H9 (cell line): Measurements from ENCODE around the gene WRAP53. TPM values are rescaled to one million over a fixed set of nuclear protein-coding genes. Genes with fewer than 3 reads are reported as not detected.
A peak's percentile ranks its signal among the peaks of the same experiment; 100 is the strongest.

ENCODE experiments used
- DNase-seq: peaks from one replicate; pipeline ENCODE4 v3.0.0-alpha.2; 2017
- H2AFZ ChIP-seq: one replicate; pipeline ENCODE4 v1.6.1; 2013; ENCODE audit warnings: mild to moderate bottlenecking, low read length, control low read depth, moderate library complexity
- H2AK5ac ChIP-seq: 2 replicates; pipeline ENCODE4 v1.6.1; 2013; ENCODE audit warnings: low read length, control low read depth, mixed read lengths; ENCODE audit not compliant: insufficient read length
- H2BK120ac ChIP-seq: one replicate; pipeline ENCODE4 v1.6.1; 2013; ENCODE audit warnings: low read depth, mild to moderate bottlenecking, low read length, control low read depth, inconsistent platforms; ENCODE audit not compliant: poor library complexity, severe bottlenecking
- H2BK12ac ChIP-seq: 2 replicates; pipeline ENCODE4 v1.6.1; 2013; ENCODE audit warnings: low read length, control low read depth, mixed read lengths, low read depth; ENCODE audit not compliant: insufficient read length
- H2BK15ac ChIP-seq: 2 replicates; pipeline ENCODE4 v1.6.1; 2013; ENCODE audit warnings: low read depth, low read length, control low read depth
- H2BK20ac ChIP-seq: one replicate; pipeline ENCODE4 v1.6.1; 2013; ENCODE audit warnings: low read depth, mild to moderate bottlenecking, low read length, control low read depth, inconsistent platforms; ENCODE audit not compliant: poor library complexity, severe bottlenecking
- H2BK5ac ChIP-seq: 2 replicates; pipeline ENCODE4 v1.6.1; 2013; ENCODE audit warnings: low read length, control low read depth, mixed read lengths; ENCODE audit not compliant: insufficient read length
- H3K14ac ChIP-seq: 2 replicates; pipeline ENCODE4 v1.6.1; 2013; ENCODE audit warnings: low read length, control low read depth; ENCODE audit not compliant: insufficient read depth
- H3K18ac ChIP-seq: 2 replicates; pipeline ENCODE4 v1.6.1; 2013; ENCODE audit warnings: low read depth, mild to moderate bottlenecking, mixed read lengths, low read length, control low read depth; ENCODE audit not compliant: insufficient read length
- H3K23ac ChIP-seq: 2 replicates; pipeline ENCODE4 v1.6.1; 2013; ENCODE audit warnings: low read length, control low read depth, mixed read lengths, low read depth; ENCODE audit not compliant: insufficient read length
- H3K23me2 ChIP-seq: 2 replicates; pipeline ENCODE4 v1.6.1; 2013; ENCODE audit warnings: low read depth, mild to moderate bottlenecking, mixed read lengths, low read length, control low read depth; ENCODE audit not compliant: insufficient read length, poor library complexity, severe bottlenecking
- H3K27ac ChIP-seq: 2 replicates; pipeline ENCODE4 v1.5.1; 2013; ENCODE audit warnings: low read length, control low read depth, mixed read lengths, low read depth; ENCODE audit not compliant: insufficient read length
- H3K27me3 ChIP-seq: 2 replicates; pipeline ENCODE4 v1.6.1; 2013; ENCODE audit warnings: low read length, control low read depth, inconsistent platforms; ENCODE audit not compliant: insufficient read depth
- H3K4ac ChIP-seq: 2 replicates; pipeline ENCODE4 v1.6.1; 2013; ENCODE audit warnings: low read depth, mild to moderate bottlenecking, control low read depth, inconsistent platforms, low read length, moderate library complexity
- H3K4me1 ChIP-seq: 2 replicates; pipeline ENCODE4 v1.6.1; 2013; ENCODE audit warnings: low read length, control low read depth, inconsistent platforms; ENCODE audit not compliant: insufficient read depth
- H3K4me2 ChIP-seq: 2 replicates; pipeline ENCODE4 v1.6.1; 2013; ENCODE audit warnings: low read length, control low read depth, mixed read lengths; ENCODE audit not compliant: insufficient read length, insufficient read depth
- H3K56ac ChIP-seq: 2 replicates; pipeline ENCODE4 v1.6.1; 2013; ENCODE audit warnings: low read depth, mild to moderate bottlenecking, mixed read lengths, low read length, control low read depth; ENCODE audit not compliant: insufficient read length
- H3K79me1 ChIP-seq: 2 replicates; pipeline ENCODE4 v1.6.1; 2013; ENCODE audit warnings: low read depth, mild to moderate bottlenecking, moderate library complexity, low read length, control low read depth, inconsistent platforms; ENCODE audit not compliant: insufficient read depth, poor library complexity, severe bottlenecking
- H3K79me2 ChIP-seq: 2 replicates; pipeline ENCODE4 v1.6.1; 2013; ENCODE audit warnings: low read length, control low read depth, inconsistent platforms; ENCODE audit not compliant: insufficient read depth
- H3K9ac ChIP-seq: 2 replicates; pipeline ENCODE4 v1.6.1; 2013; ENCODE audit warnings: low read length, control low read depth, mixed read lengths; ENCODE audit not compliant: insufficient read length; ENCODE audit errors: extremely low read depth
- H3K9me3 ChIP-seq: one replicate; pipeline ENCODE4 v1.6.1; 2013; ENCODE audit warnings: low read depth, low read length, inconsistent platforms; ENCODE audit not compliant: control insufficient read depth
- H3T11ph ChIP-seq: one replicate; pipeline ENCODE4 v1.6.1; 2013; ENCODE audit warnings: mild to moderate bottlenecking, low read length, control low read depth, inconsistent platforms
- H4K20me1 ChIP-seq: one replicate; pipeline ENCODE4 v1.6.1; 2013; ENCODE audit not compliant: control insufficient read depth, insufficient read length, insufficient read depth
- H4K5ac ChIP-seq: 2 replicates; pipeline ENCODE4 v1.6.1; 2013; ENCODE audit warnings: low read depth, mild to moderate bottlenecking, mixed read lengths, low read length, control low read depth; ENCODE audit not compliant: insufficient read length
- H4K8ac ChIP-seq: replicated peaks from 2 replicates; pipeline ENCODE4 v1.6.1; 2013; ENCODE audit warnings: low read length, control low read depth, mixed read lengths, low read depth; ENCODE audit not compliant: insufficient read length
- H4K91ac ChIP-seq: 2 replicates; pipeline ENCODE4 v1.6.1; 2013; ENCODE audit warnings: low read depth, mild to moderate bottlenecking, moderate library complexity, mixed read lengths, low read length, control low read depth; ENCODE audit not compliant: insufficient read length
- H3K27ac Mint-ChIP-seq, 3 experiments: 2 replicates in 2 of 3; 3 replicates in 1 of 3; pipeline ENCODE4 v1.8.0; 2020 to 2021; ENCODE audit warnings: mixed read lengths in 3 of 3, mild to moderate bottlenecking in 1 of 3, moderate library complexity in 1 of 3
- H3K27me3 Mint-ChIP-seq: 2 replicates; pipeline ENCODE4 v1.8.0; 2021; ENCODE audit warnings: low read depth, mild to moderate bottlenecking, moderate library complexity, mixed read lengths
- H3K36me3 Mint-ChIP-seq, 3 experiments: 2 replicates in 2 of 3; 3 replicates in 1 of 3; pipeline ENCODE4 v1.8.0; 2020 to 2021; ENCODE audit warnings: low read depth in 3 of 3, mixed read lengths in 3 of 3; ENCODE audit not compliant: insufficient read depth in 1 of 3
- H3K4me1 Mint-ChIP-seq, 2 experiments: 2 replicates each; pipeline ENCODE4 v1.8.0; 2020; ENCODE audit warnings: mixed read lengths in 2 of 2
- H3K4me3 Mint-ChIP-seq, 2 experiments: 2 replicates in 1 of 2; 3 replicates in 1 of 2; pipeline ENCODE4 v1.8.0; 2020 to 2021; ENCODE audit warnings: mild to moderate bottlenecking in 2 of 2, mixed read lengths in 2 of 2, moderate library complexity in 1 of 2
- H3K9me3 Mint-ChIP-seq, 2 experiments: 2 replicates in 1 of 2; 3 replicates in 1 of 2; pipeline ENCODE4 v1.8.0; 2020; ENCODE audit warnings: mild to moderate bottlenecking in 2 of 2, mixed read lengths in 2 of 2, moderate library complexity in 1 of 2
- WGBS: extraction: QIAGEN DNeasy Blood & Tissue Kit; methylation state at CpG from one replicate; pipeline ENCODE4 v1.1.7; 2013; ENCODE audit warnings: missing lambda C conversion rate, low lambda C conversion rate, mixed read lengths; ENCODE audit not compliant: insufficient read length; ENCODE audit errors: extremely low coverage; 5-methylcytosine and 5-hydroxymethylcytosine counted together
- total RNA-seq: library from RNA; stranded (reverse); gene quantifications from 2 replicates; pipeline ENCODE4 v1.2.1, GENCODE V29; 2021
- TF ChIP-seq, protein P1 (sequence below): fragments of 200-600 bp; sonication (generic); conservative IDR thresholded peaks from 3 replicates; pipeline ENCODE4 v1.8.0; 2021; ENCODE audit warnings: antibody characterized with exemption, mild to moderate bottlenecking

Gene WRAP53
- total RNA-seq, 1 experiment from 2014 or later: 27.0 TPM

DNA sequence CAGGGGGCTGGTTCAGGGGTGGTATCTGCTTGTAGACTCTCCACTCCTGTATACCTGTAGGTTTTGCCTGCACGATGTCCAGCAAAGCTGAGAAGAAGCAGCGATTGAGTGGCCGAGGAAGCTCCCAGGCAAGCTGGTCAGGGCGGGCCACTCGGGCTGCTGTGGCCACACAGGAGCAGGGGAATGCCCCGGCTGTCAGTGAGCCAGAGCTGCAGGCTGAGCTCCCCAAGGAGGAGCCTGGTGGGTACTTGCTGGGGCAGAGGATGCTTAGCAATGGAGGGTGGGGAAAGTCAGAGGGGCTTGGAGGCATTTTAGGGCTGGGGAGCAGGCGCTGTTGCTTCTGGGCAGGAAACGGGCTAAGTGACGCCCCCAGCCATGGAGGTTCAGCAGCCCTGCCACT is 31.4 kb downstream of the WRAP53 start:
- H3K4me1 Mint-ChIP-seq: peaks cover 31 to 46% of the 10 kb centered on the region in 2 experiments
- Histone ChIP-seq H4K91ac (peak overlapping the region; percentile 67), H3K9me3 (no peaks in the 10 kb centered on the region), H3K79me1 (no peaks in the 10 kb centered on the region), H3K18ac (peak overlapping the region; percentile 42), H3K4me2 (no peak overlapping the region), H4K8ac (no peak overlapping the region), H2BK15ac (no peak overlapping the region), H3K9ac (no peak overlapping the region), H3K23me2 (peaks cover 8% of the 10 kb centered on the region), H2AFZ (no peak overlapping the region), H3K14ac (peak overlapping the region; percentile 49; the same call in 1 of the 2 replicates), H3T11ph (no peak overlapping the region), H3K27ac (no peak overlapping the region), H3K79me2 (no peaks in the 10 kb centered on the region), H3K4me1 (peaks cover 4% of the 10 kb centered on the region; the same call in 1 of the 2 replicates), H2BK120ac (no peak overlapping the region), H3K4ac (no peak overlapping the region), H2BK5ac (no peak overlapping the region), H2BK12ac (no peak overlapping the region), H3K27me3 (no peaks in the 10 kb centered on the region; the same call in 1 of the 2 replicates), H3K23ac (no peak overlapping the region), H4K20me1 (no peaks in the 10 kb centered on the region), H2BK20ac (no peak overlapping the region), H2AK5ac (no peak overlapping the region), H4K5ac (no peak overlapping the region), H3K56ac (no peak overlapping the region)
- no peak overlapping the region for H3K4me3 Mint-ChIP-seq
- H3K9me3 Mint-ChIP-seq: no peaks in the 10 kb centered on the region
- H3K36me3 Mint-ChIP-seq: no peaks in the 10 kb centered on the region
- no CpG with 5 or more reads among the region's 9 CpGs for WGBS
- TF ChIP-seq, protein P1, sequence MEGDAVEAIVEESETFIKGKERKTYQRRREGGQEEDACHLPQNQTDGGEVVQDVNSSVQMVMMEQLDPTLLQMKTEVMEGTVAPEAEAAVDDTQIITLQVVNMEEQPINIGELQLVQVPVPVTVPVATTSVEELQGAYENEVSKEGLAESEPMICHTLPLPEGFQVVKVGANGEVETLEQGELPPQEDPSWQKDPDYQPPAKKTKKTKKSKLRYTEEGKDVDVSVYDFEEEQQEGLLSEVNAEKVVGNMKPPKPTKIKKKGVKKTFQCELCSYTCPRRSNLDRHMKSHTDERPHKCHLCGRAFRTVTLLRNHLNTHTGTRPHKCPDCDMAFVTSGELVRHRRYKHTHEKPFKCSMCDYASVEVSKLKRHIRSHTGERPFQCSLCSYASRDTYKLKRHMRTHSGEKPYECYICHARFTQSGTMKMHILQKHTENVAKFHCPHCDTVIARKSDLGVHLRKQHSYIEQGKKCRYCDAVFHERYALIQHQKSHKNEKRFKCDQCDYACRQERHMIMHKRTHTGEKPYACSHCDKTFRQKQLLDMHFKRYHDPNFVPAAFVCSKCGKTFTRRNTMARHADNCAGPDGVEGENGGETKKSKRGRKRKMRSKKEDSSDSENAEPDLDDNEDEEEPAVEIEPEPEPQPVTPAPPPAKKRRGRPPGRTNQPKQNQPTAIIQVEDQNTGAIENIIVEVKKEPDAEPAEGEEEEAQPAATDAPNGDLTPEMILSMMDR: no peak
- no peak overlapping the region for H3K27ac Mint-ChIP-seq
- no peak for DNase-seq
- peaks cover 48% of the 10 kb centered on the region for H3K27me3 Mint-ChIP-seq
